NCI-H2196 treated with DMSO at 0.1 percent for 48 hours (cell line): ENCODE data around the gene PDZK1IP1.
A peak's percentile ranks its signal among the peaks of the same experiment; 100 is the strongest.
"Not testable (repeated sequence)": the region's sequence is repeated elsewhere in the genome, so short reads cannot be mapped to it uniquely, and the experiment has no call there.

Experiments used
- DNase-seq: peaks from one replicate; lab custom pipeline; 2025; ENCODE audit not compliant: unreplicated experiment; lab: John Stamatoyannopoulos, UW

Gene PDZK1IP1

DNA sequence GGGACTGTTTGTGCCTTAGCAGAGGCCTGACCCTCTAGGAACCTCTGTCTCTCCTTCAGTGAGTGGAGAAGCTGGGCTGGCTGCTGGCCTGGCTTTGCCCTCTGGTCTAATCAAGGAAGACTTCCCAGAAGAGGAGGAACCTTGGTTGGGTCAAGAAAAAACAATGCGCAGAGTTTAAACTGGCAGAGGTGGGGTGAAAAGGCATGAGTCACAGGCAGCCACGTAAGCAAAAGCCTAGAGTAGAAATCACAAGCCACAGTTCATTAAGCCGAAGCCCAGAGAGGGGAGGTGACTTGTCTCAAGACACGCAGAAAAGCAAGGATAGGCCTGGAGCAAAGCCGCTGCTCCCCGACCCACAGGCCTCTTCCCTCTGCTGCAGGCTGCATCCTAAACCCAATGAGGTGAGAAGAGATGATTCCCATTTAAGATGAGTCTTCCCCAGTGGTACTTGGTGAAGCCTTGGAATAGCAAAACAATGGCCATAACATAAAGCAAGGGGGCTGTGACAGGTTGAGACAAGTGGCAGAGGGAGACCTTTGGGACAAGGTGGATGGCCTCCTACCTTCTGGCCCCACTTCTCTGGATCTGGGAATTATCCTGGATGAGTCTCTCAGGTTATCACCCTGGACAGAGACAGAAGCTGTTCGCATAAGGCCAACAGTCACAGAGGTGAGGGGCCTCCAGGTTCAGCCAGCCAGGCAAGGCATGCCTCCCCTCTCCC lies 7.7 kb downstream of the PDZK1IP1 start:
- no peak for DNase-seq

GRCh38 chr1:47181095-47181954 lies 8.5 kb downstream of the PDZK1IP1 start:
- no peak for DNase-seq

DNA sequence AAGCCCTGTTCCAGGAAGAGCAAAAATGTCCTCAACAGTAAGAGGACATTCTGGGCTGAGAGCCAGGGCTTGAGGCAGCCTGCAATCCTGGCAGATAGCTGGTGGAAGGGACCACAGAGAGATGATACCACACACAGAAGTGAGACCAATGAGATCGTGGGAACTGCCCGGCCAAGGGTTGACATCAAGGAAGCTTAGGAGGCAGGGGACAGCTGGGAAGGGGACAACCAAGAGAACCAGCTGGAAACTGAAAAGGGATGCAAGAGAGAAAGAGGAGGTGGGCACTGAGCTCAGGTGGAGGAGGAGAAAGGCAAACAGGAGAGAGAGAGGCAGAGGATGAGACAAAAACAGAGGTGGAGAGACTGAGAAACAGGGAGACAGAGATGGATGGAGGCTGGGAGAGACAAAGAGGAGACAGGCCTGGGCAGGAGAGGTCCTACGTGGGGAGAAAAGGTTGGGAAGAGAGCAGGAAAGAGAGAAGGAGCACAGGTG lies 9.2 kb downstream of the PDZK1IP1 start:
- DNase-seq: peak; percentile 38

DNA sequence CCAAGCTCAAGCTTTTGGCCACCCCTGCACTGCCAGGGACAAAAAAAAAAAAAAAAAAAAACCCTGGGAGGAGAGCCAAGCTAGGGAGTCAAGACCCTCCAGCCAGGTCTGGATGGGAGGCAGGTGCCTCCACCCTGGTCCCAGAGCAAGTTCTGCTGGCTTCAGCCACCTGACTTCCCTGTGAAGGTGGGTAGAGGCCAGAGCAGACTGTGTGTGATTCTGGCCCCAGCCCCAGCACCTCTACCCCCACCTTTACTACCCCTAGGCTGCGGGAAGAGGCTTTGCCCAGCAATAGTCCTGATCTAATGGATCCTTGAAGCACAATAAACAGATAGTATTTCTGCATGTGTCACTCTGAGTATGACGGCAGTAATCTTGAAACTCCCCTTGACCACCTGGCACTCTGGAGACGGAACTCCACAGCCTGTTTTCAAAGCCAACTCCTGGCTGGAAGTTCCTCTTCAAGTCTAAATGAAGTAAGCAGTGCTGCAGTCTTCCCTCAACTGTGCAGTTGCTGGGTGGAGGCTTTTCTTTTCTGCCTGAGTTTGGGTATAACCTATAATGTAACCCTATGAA lies 9.8 kb downstream of the PDZK1IP1 start:
- no peak for DNase-seq

DNA sequence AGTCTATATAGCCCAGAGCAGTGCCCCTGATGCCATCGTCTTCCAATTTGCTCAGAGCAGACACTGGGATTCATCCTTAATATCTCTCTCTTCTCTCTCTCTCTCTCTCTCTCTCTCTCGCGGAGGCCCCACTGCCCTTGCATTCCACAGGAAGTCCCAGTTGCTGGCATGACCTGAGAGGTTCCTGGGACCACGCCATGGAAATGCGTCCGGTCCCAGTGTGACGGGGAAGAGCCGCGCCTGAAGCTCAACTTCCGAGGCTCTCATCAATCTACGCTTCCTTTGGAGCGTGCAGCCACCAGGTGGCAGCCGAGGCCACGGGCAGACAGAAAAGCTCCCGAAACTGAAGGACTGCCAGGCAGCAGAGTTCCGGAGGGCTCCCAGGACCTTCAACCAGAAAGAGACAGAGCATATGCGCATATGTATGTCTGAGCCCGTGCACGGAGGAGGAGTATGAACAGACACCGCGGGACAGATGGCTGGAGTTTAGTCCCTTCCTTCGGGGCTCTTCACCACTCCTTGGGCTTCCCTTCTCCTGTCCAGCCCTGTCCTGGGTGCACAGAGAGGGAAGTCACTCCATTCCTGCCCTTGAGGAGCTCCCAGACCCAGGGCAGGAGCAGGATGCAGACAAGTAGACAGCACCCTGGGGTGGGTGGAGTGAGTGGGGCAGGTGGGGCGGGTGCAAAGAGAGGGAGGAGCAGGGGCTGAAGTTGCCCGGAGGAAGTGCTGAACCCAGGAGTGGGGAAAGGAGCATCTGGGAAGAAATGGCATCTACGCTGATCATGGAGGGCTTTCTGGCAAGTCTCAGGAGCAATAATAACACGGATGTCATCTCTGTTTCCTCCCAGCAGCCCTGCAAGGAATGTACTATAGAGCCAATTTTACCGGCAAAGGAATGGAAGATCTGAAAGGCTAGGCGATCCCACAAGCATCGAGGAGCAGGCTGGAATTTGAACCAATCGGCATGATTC lies 10.5 kb downstream of the PDZK1IP1 start:
- peak; percentile 87 for DNase-seq

DNA sequence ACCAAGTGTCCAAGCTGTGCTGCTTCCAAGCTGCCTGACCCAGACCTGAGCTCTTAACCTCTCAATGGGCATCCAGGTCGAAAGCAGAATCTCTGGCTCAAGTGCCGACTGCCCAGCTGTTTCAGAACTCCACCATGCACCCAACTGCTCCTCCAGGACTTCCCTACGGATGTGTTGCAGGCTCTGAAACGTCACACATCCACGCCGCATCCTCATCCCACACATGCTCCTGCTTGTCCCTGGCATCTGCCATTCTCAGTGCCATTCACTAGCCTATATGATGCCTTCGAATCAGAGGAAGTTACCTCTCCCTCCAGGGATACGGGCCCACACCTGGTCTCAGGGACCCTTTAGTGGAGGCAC lies 11.2 kb downstream of the PDZK1IP1 start:
- DNase-seq: no peak

DNA sequence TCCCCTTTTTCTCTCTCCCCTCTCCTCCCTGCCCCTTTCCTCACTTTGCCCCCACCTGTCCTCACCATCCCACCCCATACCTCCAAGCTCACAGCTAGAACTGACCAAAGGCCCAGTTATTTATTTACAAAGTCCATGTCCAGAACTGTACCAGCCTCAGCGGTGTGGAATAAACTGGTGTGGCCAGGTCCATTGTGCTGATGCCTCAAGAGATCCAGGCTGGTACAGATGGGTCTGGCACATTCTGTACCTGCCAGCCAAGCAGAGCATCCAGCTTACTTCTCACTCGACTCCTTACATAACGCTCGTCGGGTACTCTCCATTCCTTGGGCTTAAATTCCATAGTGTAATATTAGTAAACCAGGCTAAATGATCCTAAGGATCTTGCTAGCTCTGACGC lies 11.8 kb downstream of the PDZK1IP1 start:
- DNase-seq: no peak

DNA sequence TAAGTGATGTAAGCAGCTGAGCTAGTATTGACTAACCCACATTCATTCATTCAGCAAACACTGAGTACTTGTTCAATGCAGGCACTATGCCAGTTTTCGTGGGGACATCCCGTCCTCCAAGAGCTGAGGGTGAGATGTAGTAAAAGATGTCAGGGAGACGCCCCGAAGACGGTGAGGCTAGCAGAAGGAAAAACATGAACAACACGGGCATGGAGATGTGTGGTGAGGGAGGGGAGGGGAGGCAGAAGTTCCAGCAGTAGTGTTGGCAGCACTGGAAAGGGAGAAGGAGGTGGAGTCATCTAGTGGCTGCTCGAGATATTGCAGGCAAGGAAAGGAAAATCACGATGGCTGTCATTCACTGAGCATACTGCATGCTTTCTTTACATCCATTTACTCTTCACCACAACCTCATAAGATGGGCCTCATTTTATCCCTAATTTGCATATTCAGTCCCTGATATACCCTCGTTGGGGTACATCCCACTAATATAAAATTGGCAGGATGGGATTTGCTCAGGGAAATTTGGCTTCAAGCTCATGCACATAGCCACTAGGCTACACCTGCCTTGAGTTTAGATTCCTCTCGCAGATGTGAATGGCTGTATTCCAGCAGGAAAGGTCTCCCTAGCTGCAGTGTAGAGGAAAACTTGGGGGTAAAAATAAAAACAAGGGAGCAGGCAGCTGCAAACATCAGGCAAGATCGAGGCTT lies 14.5 kb downstream of the PDZK1IP1 start:
- peak; percentile 43 for DNase-seq

DNA sequence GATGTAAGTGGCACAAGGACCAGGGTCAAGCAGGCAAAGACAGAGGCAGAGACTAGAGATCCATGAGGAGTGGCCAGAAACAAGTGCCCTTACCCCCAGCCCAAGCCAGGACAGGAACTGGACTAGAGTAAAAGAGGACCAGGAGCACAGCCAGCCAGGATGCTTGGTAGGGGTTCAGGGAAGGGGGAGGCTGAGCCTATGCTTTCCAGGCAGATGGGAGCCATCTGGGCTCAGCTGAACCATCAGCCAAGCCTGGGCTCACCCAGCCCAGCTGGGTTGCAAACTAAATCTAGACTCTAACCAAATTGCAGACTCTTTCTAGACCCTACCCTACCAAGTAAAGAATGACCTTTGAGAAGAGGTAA lies 15.2 kb downstream of the PDZK1IP1 start:
- no peak for DNase-seq

DNA sequence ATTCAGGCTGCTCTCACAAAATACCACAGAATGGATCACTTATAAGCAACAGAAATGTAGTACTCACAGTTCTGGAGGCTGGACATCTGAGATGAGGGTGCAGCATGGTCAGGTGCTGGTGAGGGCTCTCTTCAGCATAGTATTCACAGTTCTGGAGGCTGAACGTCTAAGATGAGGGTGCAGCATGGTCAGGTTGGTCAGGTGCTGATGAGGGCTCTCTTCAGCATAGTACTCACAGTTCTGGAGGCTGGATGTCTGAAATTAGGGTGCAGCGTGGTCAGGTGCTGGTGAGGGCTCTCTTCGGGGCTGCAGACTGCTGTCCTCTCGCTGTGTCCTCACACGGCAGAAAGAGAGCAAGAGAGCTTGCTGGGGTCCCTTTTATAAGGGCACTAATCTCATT lies 17.1 kb downstream of the PDZK1IP1 start:
- no peak for DNase-seq

GRCh38 chr1:47164552-47164951 lies 25.3 kb downstream of the PDZK1IP1 start:
- no peak for DNase-seq

DNA sequence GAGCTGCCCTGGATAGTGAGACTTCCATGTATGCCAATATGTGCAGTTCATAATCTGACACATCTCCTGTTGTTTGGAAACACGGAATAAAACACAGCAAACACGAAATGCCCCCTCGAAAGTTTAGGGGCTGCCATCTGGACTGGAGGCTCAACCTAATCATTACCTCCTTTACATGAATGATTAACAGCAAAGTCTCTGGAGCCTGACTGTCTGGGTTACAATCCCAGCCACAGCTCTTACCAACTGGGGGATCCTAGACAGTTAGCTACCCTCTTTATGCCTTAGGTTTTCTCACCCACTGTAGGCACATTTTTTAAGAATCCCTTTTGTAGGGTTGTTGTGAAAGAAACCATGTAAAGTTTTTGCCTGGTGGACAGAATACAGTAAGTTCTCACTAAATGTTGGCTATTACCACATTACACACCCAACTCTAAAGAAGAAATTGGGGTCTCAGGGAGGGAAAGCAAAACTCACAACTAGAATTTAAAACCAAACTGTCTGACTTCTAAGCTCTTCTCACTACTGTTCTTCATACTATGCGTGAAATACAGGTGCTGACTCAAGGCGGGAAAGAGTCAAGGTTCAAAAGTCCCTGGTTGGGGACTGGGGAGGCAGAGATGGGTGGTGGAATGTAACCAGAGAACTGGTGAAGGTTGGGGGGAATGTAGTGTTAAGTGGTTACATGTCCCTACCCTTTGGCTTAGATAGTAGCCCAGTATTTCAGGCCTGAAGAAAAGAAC lies 28.4 kb downstream of the PDZK1IP1 start:
- no peak for DNase-seq

DNA sequence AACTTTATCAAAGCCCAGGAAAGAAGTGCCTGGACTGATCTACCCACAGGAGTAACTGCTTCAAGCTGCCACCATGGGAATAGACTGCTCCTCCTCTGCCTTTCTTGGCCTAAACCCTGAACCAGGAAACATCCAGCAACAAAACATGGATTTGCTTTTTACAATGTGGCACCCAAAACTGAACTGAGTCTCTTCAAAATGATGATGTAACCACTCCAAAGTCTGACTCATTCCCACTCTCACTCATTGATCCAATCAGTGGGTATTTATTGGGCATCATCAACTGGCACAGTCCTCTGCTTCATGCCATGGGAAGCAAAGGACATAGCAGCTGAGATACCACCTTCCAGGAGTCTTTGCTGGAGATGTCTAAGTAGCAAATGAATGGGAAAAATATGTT lies 29.1 kb downstream of the PDZK1IP1 start:
- no peak for DNase-seq

- not testable (repeated sequence) for DNase-seq
Measured at GRCh38 chr1:47157957-47158356, 31.9 kb downstream of the PDZK1IP1 start.

- DNase-seq: not testable (repeated sequence)
Measured at GRCh38 chr1:47156457-47156856, 33.4 kb downstream of the PDZK1IP1 start.

GRCh38 chr1:47149162-47149561 lies 40.7 kb downstream of the PDZK1IP1 start:
- not testable (repeated sequence) for DNase-seq

GRCh38 chr1:47147047-47147785 lies 42.6 kb downstream of the PDZK1IP1 start:
- no peak for DNase-seq

GRCh38 chr1:47146495-47146894 lies 43.3 kb downstream of the PDZK1IP1 start:
- not testable (repeated sequence) for DNase-seq

- not testable (repeated sequence) for DNase-seq
Measured at GRCh38 chr1:47143654-47144053, 46.2 kb downstream of the PDZK1IP1 start.
